IMR-90 (cell line): ENCODE measurements around the gene INTU. TPM values are rescaled to one million over a fixed set of nuclear protein-coding genes. Genes with fewer than 3 reads are reported as not detected.

Experiments used
- ATAC-seq: fragments of 200-7000 bp; cut with Tn5 transposase; 2 replicates; pipeline ENCODE4 v1.9.1; 2020; ENCODE audit warnings: low read depth, mild to moderate bottlenecking, moderate library complexity
- BruUV-seq: library from RNA; stranded (reverse); fragments of 400-500 nt; replicated peaks from 2 replicates; lab custom pipeline; 2021; lab: Mats Ljungman, UMichigan
- CTCF ChIA-PET: fragments of 300-600 bp; formaldehyde crosslinking; extraction: SDS; loops from one replicate; lab custom pipeline; 2021; ENCODE audit warnings: antibody characterized with exemption; lab: Yijun Ruan, JAX
- POLR2A ChIA-PET: fragments of 300-600 bp; sonication (Branson Sonifier 250); formaldehyde crosslinking; loops from one replicate; lab custom pipeline; 2022; ENCODE audit warnings: antibody characterized with exemption; ENCODE audit not compliant: unreplicated experiment; lab: Charles Lee
- DNase-seq: peaks from one replicate; pipeline ENCODE4 v3.0.0; 2013
- H2AFZ ChIP-seq: replicated peaks from 2 replicates; pipeline ENCODE3; 2013; ENCODE audit warnings: low read length, mild to moderate bottlenecking; ENCODE audit not compliant: poor library complexity
- H2AK5ac ChIP-seq: 2 replicates; pipeline ENCODE4 v1.6.1; 2013; ENCODE audit warnings: low read depth, low read length, inconsistent platforms
- H2AK9ac ChIP-seq: replicated peaks from 2 replicates; pipeline ENCODE3; 2013; ENCODE audit warnings: mild to moderate bottlenecking, low read depth, low read length, moderate library complexity; ENCODE audit not compliant: poor library complexity
- H2BK120ac ChIP-seq: 2 replicates; pipeline ENCODE4 v1.6.1; 2013; ENCODE audit warnings: low read depth, low read length, inconsistent platforms
- H2BK15ac ChIP-seq: 3 replicates; pipeline ENCODE4 v1.6.1; 2013; ENCODE audit warnings: low read depth, low read length, inconsistent platforms
- H2BK20ac ChIP-seq: 2 replicates; pipeline ENCODE4 v1.6.1; 2013; ENCODE audit warnings: low read depth, mild to moderate bottlenecking, inconsistent platforms, low read length, moderate library complexity
- H2BK5ac ChIP-seq: 2 replicates; pipeline ENCODE4 v1.6.1; 2013; ENCODE audit warnings: mild to moderate bottlenecking, low read depth, low read length, inconsistent platforms; ENCODE audit not compliant: poor library complexity, severe bottlenecking
- H3K14ac ChIP-seq: replicated peaks from 2 replicates; pipeline ENCODE4 v1.6.1; 2013; ENCODE audit warnings: low read depth, low read length, inconsistent platforms
- H3K18ac ChIP-seq: 2 replicates; pipeline ENCODE4 v1.6.1; 2013; ENCODE audit warnings: low read depth, low read length, control low read depth
- H3K23ac ChIP-seq: 2 replicates; pipeline ENCODE4 v1.6.1; 2013; ENCODE audit warnings: low read depth, low read length, inconsistent platforms
- H3K27ac ChIP-seq: 2 replicates; pipeline ENCODE4 v1.5.1; 2013; ENCODE audit warnings: mild to moderate bottlenecking, control low read depth, low read length; ENCODE audit not compliant: insufficient read depth
- H3K27me3 ChIP-seq: 2 replicates; pipeline ENCODE4 v1.6.1; 2013; ENCODE audit warnings: low read length; ENCODE audit not compliant: control insufficient read depth, insufficient read depth
- H3K36me3 ChIP-seq: 2 replicates; pipeline ENCODE4 v1.6.1; 2013; ENCODE audit warnings: low read length, mixed read lengths; ENCODE audit not compliant: control insufficient read depth, insufficient read depth
- H3K4ac ChIP-seq: 2 replicates; pipeline ENCODE4 v1.6.1; 2013; ENCODE audit warnings: low read depth, low read length, inconsistent platforms
- H3K4me1 ChIP-seq: 2 replicates; pipeline ENCODE4 v1.6.1; 2013; ENCODE audit warnings: low read length, mixed read lengths; ENCODE audit not compliant: control insufficient read depth, insufficient read depth
- H3K4me2 ChIP-seq: 2 replicates; pipeline ENCODE4 v1.6.1; 2013; ENCODE audit warnings: low read depth, mild to moderate bottlenecking, control low read depth, low read length, moderate library complexity
- H3K4me3 ChIP-seq: 2 replicates; pipeline ENCODE4 v1.5.1; 2013; ENCODE audit warnings: low read depth, mild to moderate bottlenecking, control low read depth, low read length, moderate library complexity; ENCODE audit not compliant: insufficient read depth
- H3K56ac ChIP-seq: 2 replicates; pipeline ENCODE4 v1.6.1; 2013; ENCODE audit warnings: low read length, inconsistent platforms; ENCODE audit not compliant: insufficient read depth; ENCODE audit errors: extremely low read depth
- H3K79me1 ChIP-seq, 2 experiments: 2 replicates each; pipeline ENCODE4 v1.6.1; 2013; ENCODE audit warnings: low read length in 2 of 2, inconsistent platforms in 1 of 2, low read depth in 1 of 2
- H3K9ac ChIP-seq: 2 replicates; pipeline ENCODE4 v1.6.1; 2013; ENCODE audit warnings: low read depth, low read length, control low read depth
- H3K9me1 ChIP-seq: 2 replicates; pipeline ENCODE4 v1.6.1; 2013; ENCODE audit warnings: low read length, inconsistent platforms; ENCODE audit not compliant: insufficient read depth
- H3K9me3 ChIP-seq: 2 replicates; pipeline ENCODE4 v1.6.1; 2013; ENCODE audit warnings: low read length; ENCODE audit not compliant: control insufficient read depth, insufficient read depth
- H4K20me1 ChIP-seq: 2 replicates; pipeline ENCODE4 v1.6.1; 2013; ENCODE audit warnings: low read length, inconsistent platforms; ENCODE audit not compliant: insufficient read depth
- H4K5ac ChIP-seq: 2 replicates; pipeline ENCODE4 v1.6.1; 2013; ENCODE audit warnings: mild to moderate bottlenecking, low read depth, low read length, control low read depth
- H4K8ac ChIP-seq, 2 experiments: 2 replicates each; pipeline ENCODE4 v1.6.1; 2013; ENCODE audit warnings: low read depth in 2 of 2, low read length in 2 of 2, control low read depth in 1 of 2, inconsistent platforms in 1 of 2
- H4K91ac ChIP-seq: 2 replicates; pipeline ENCODE4 v1.6.1; 2013; ENCODE audit warnings: low read depth, low read length, inconsistent platforms; ENCODE audit not compliant: insufficient read depth
- CEBPB ChIP-seq: IDR thresholded peaks from 2 replicates; pipeline ENCODE4 v1.6.1; 2012; ENCODE audit warnings: low read depth, low read length, improper control_type of control experiment
- CHD1 ChIP-seq: IDR thresholded peaks from 2 replicates; pipeline ENCODE4 v1.6.1; 2012; ENCODE audit warnings: low read depth, low read length, improper control_type of control experiment
- CTCF ChIP-seq: conservative IDR thresholded peaks from 2 replicates; pipeline ENCODE4 v1.5.1; 2012; ENCODE audit warnings: mild to moderate bottlenecking, low read depth, low read length, improper control_type of control experiment
- ELK1 ChIP-seq: fragments of 150-350 bp; IDR thresholded peaks from 2 replicates; pipeline ENCODE4 v1.6.1; 2016; ENCODE audit warnings: low read depth, mild to moderate bottlenecking, low read length, moderate library complexity, borderline replicate concordance
- MAFK ChIP-seq: IDR thresholded peaks from 2 replicates; pipeline ENCODE4 v1.6.1; 2012; ENCODE audit warnings: low read depth, low read length, improper control_type of control experiment
- POLR2A ChIP-seq: IDR thresholded peaks from 2 replicates; pipeline ENCODE4 v1.6.1; 2012; ENCODE audit warnings: mild to moderate bottlenecking, low read depth, low read length
- RAD21 ChIP-seq: IDR thresholded peaks from 2 replicates; pipeline ENCODE4 v1.6.1; 2012; ENCODE audit warnings: low read length, improper control_type of control experiment
- SMC3 ChIP-seq: fragments of 150-350 bp; IDR thresholded peaks from 2 replicates; pipeline ENCODE4 v1.6.1; 2016; ENCODE audit warnings: low read depth, mild to moderate bottlenecking, antibody characterized with exemption, low read length, moderate library complexity
- USF2 ChIP-seq: fragments of 150-350 bp; IDR thresholded peaks from 2 replicates; pipeline ENCODE4 v1.6.1; 2017; ENCODE audit warnings: mild to moderate bottlenecking, antibody characterized with exemption, low read length, low read depth
- WGBS, 2 experiments: methylation state at CpG; one replicate each; pipeline versions ENCODE4 v1.1.5 to v1.1.7; 2013; ENCODE audit warnings: missing lambda C conversion rate in 2 of 2; ENCODE audit not compliant: insufficient read length in 1 of 2; ENCODE audit errors: extremely low coverage in 2 of 2; 5-methylcytosine and 5-hydroxymethylcytosine counted together
- dilution Hi-C: fragments of 300-500 bp; cut with HindIII; formaldehyde crosslinking; loops from one replicate; pipeline ENCODE4 v1.14.3; 2018; ENCODE audit warnings: low sequenced_read_pairs; ENCODE audit not compliant: unreplicated experiment
- in situ Hi-C: fragments of 300-500 bp; cut with MboI; formaldehyde crosslinking; loops from 3 replicates; pipeline ENCODE4 v1.14.3; 2019; ENCODE audit warnings: low sequenced_read_pairs, inconsistent platforms, mixed read lengths
- intact Hi-C: fragments of 100-400 bp; cut with micrococcal nuclease; formaldehyde crosslinking; loops from 2 replicates; pipeline ENCODE4 v1.10.0; 2022
- polyA plus RNA-seq, 3 experiments: library from polyadenylated mRNA; depleted of rRNA; stranded (reverse); fragments of >200 nt; gene quantifications; 2 replicates each; pipeline ENCODE4 v1.2.3, GENCODE V29; 2012; ENCODE audit warnings: low replicate concordance in 1 of 3
- total RNA-seq: library from RNA; depleted of rRNA; stranded (reverse); fragments of >200 nt; gene quantifications from 2 replicates; pipeline ENCODE4 v1.2.3, GENCODE V29; 2012

The INTU gene
- total and polyA plus RNA-seq, 2 of the 4 experiments (the other 2 are of a cell fraction) = 6.5 to 10.8 TPM

- H3K56ac ChIP-seq = no peak overlapping the region
- H2BK15ac ChIP-seq = no peak overlapping the region
- dilution Hi-C loops (no loop called here), intact Hi-C loops (loop anchor here (1.0 kb wide), 1 partner anchor 127 kb away; no protein-coding TSS in a partner anchor), in situ Hi-C loops (loop anchor here (5.0 kb wide), 1 partner anchor 130 kb away; no protein-coding TSS in a partner anchor)
- DNase-seq (peak; percentile 60), ATAC-seq (peak; percentile 95)
- no peaks in the 10 kb centered on the region for H3K9me3 ChIP-seq
- no peak overlapping the region for H2BK5ac ChIP-seq
- no peak overlapping the region for H3K23ac ChIP-seq
- POLR2A ChIA-PET = no interaction called here
- no peak overlapping the region for H2AFZ ChIP-seq
- H3K4me3 ChIP-seq = peak overlapping the region; percentile 39; the same call in 1 of the 2 replicates
- H3K9me1 ChIP-seq = no peaks in the 10 kb centered on the region
- no peak overlapping the region for H4K5ac ChIP-seq
- no peak overlapping the region for H3K14ac ChIP-seq
- BruUV-seq = no TSS peak
- peak overlapping the region; percentile 52; the same call in 1 of the 2 replicates for H3K18ac ChIP-seq
- H3K27ac ChIP-seq = no peak overlapping the region
- H4K20me1 ChIP-seq = no peaks in the 10 kb centered on the region
- H2BK120ac ChIP-seq = no peak overlapping the region
- TF ChIP-seq SMC3 = peak; percentile 64
- no peak for TF ChIP-seq USF2
- peak; percentile 80 for TF ChIP-seq RAD21
- TF ChIP-seq CTCF = peak; percentile 77
- no peak for TF ChIP-seq MAFK
- no peak for TF ChIP-seq ELK1
- TF ChIP-seq POLR2A = no peak
- TF ChIP-seq CEBPB = 0 out of 2 replicates have a peak, but pooled peaks have one; percentile 1
- TF ChIP-seq CHD1 = no peak
- no peaks in the 10 kb centered on the region; the same call in 1 of the 2 replicates for H3K4me1 ChIP-seq
- peaks cover 4% of the 10 kb centered on the region for H3K27me3 ChIP-seq
- H3K9ac ChIP-seq = peak overlapping the region; percentile 49; the same call in 1 of the 2 replicates
- no peaks in the 10 kb centered on the region for H3K79me1 ChIP-seq
- WGBS, 2 experiments = no CpG with 5 or more reads among the region's 8 CpGs
- no peak overlapping the region for H2AK9ac ChIP-seq
- H3K4ac ChIP-seq = no peak overlapping the region
- H4K91ac ChIP-seq = no peak overlapping the region
- no peak overlapping the region; a peak in 1 of 4 replicates for H4K8ac ChIP-seq
- no peak overlapping the region for H2AK5ac ChIP-seq
- CTCF ChIA-PET = interaction anchor here (0.6 to 2.6 kb wide), 15 partner anchors 9 to 146 kb away, joined by 3 to 26 read pairs (median 4); no protein-coding TSS in a partner anchor
- H3K4me2 ChIP-seq = peak overlapping the region; percentile 98
- peak overlapping the region; percentile 43; the same call in 1 of the 2 replicates for H2BK20ac ChIP-seq
- no peaks in the 10 kb centered on the region for H3K36me3 ChIP-seq
Observed at GRCh38 chr4:127732623-127733328, 100.0 kb downstream of the INTU start.
